ENCODE measurements around the gene OR8B2. TPM values are rescaled to one million over a fixed set of nuclear protein-coding genes. Genes with fewer than 3 reads are reported as not detected.

The OR8B2 gene
- total RNA-seq, 1 experiment from 2014 or later = not detected

- intact Hi-C loops (cut with micrococcal nuclease; ENCODE audit: unreplicated experiment) = no loop called here
- POLR2A ChIA-PET = no interaction called here
- no peak overlapping the region for H3K4me3 ChIP-seq (ENCODE audit: low read depth in 2 of 2, low read length in 2 of 2)
- CTCF ChIA-PET = no interaction called here
- DNase-seq (ENCODE audit: low read depth, low spot score) (no peak), ATAC-seq (no peak)
- in situ Hi-C loops (cut with HindIII; ENCODE audit: low pct_unique_long_range_greater_than_20kb, low sequenced_read_pairs) = no loop called here
- H3K27me3 ChIP-seq (ENCODE audit: control insufficient read depth, insufficient read depth, low read length) = no peaks in the 10 kb centered on the region
- no TSS peak for BruUV-seq (replicated peaks)
- H3K4me1 ChIP-seq (ENCODE audit: control insufficient read depth, insufficient read depth, low read length) = no peaks in the 10 kb centered on the region
- no peaks in the 10 kb centered on the region for H3K36me3 ChIP-seq (ENCODE audit: control insufficient read depth, insufficient read depth, low read length)
- no peaks in the 10 kb centered on the region for H3K9me3 ChIP-seq (ENCODE audit: control insufficient read depth, insufficient read depth, low read depth, low read length)
- TF ChIP-seq SIN3A (IDR thresholded peaks at IDR 0.05; ENCODE audit: borderline replicate concordance, insufficient read depth, low read depth, low read length) (no peak), POLR2AphosphoS5 (IDR thresholded peaks at IDR 0.05; ENCODE audit: low read depth, low read length) (no peak), TCF7L2 (IDR thresholded peaks at IDR 0.05; ENCODE audit: low read depth, low read length) (no peak), CTCF (IDR thresholded peaks at IDR 0.05) (no peak), REST (IDR thresholded peaks at IDR 0.05; ENCODE audit: insufficient read depth in 1 of 2, low read depth in 2 of 2, low read length in 1 of 2) (no peak)
- H3K27ac ChIP-seq (ENCODE audit: low read length) = no peak overlapping the region
Observed at GRCh38 chr11:124380585-124380984, 3.7 kb downstream of the OR8B2 start.

GRCh38 chr11:124376280-124376679, 8.0 kb downstream of the OR8B2 start:
- Histone ChIP-seq H3K4me1 (ENCODE audit: control insufficient read depth, insufficient read depth, low read length) (no peaks in the 10 kb centered on the region), H3K27me3 (ENCODE audit: control insufficient read depth, insufficient read depth, low read length) (peaks cover 2% of the 10 kb centered on the region; the same call in 1 of the 2 replicates), H3K4me3 (ENCODE audit: low read depth in 2 of 2, low read length in 2 of 2) (no peak overlapping the region), H3K36me3 (ENCODE audit: control insufficient read depth, insufficient read depth, low read length) (no peaks in the 10 kb centered on the region), H3K27ac (ENCODE audit: low read length) (no peak overlapping the region), H3K9me3 (ENCODE audit: control insufficient read depth, insufficient read depth, low read depth, low read length) (no peaks in the 10 kb centered on the region)
- POLR2A ChIA-PET = no interaction called here
- ATAC-seq (no peak), DNase-seq (ENCODE audit: low read depth, low spot score) (no peak)
- TF ChIP-seq POLR2AphosphoS5 (IDR thresholded peaks at IDR 0.05; ENCODE audit: low read depth, low read length) (no peak), CTCF (IDR thresholded peaks at IDR 0.05) (no peak), REST (IDR thresholded peaks at IDR 0.05; ENCODE audit: insufficient read depth in 1 of 2, low read depth in 2 of 2, low read length in 1 of 2) (no peak), SIN3A (IDR thresholded peaks at IDR 0.05; ENCODE audit: borderline replicate concordance, insufficient read depth, low read depth, low read length) (no peak), TCF7L2 (IDR thresholded peaks at IDR 0.05; ENCODE audit: low read depth, low read length) (no peak)
- in situ Hi-C loops (cut with HindIII; ENCODE audit: low pct_unique_long_range_greater_than_20kb, low sequenced_read_pairs) = no loop called here
- intact Hi-C loops (cut with micrococcal nuclease; ENCODE audit: unreplicated experiment) = no loop called here
- CTCF ChIA-PET = no interaction called here
- no TSS peak for BruUV-seq (replicated peaks)

Data from Panc1 (cell line).